Right atrium auricular region (tissue), 2 donors: ENCODE measurements around the gene NKX6-2. TPM values are rescaled to one million over a fixed set of nuclear protein-coding genes. Genes with fewer than 3 reads are reported as not detected.

Source experiments
- DNase-seq: peaks from one replicate; pipeline ENCODE4 v3.0.0-alpha.2; 2019; ENCODE audit warnings: low spot score
- H3K27ac ChIP-seq, 2 donors: fragments of 200-600 bp; sonication (generic); 1 replicate in 1 of 2; 2 replicates in 1 of 2; pipeline ENCODE4 v1.5.1; 2016 to 2019
- H3K27me3 ChIP-seq, 2 donors: fragments of 200-600 bp; sonication (generic); one replicate each; pipeline versions ENCODE4 v1.5.1 to v1.6.0; 2017 to 2019
- H3K36me3 ChIP-seq: fragments of 200-600 bp; sonication (generic); one replicate; pipeline ENCODE4 v1.5.1; 2016
- H3K4me1 ChIP-seq, 2 donors: fragments of 200-600 bp; sonication (generic); one replicate each; pipeline versions ENCODE4 v1.5.1 to v1.6.0; 2017 to 2019
- H3K4me3 ChIP-seq, 2 donors: fragments of 200-600 bp; sonication (generic); 1 replicate in 1 of 2; 2 replicates in 1 of 2; pipeline ENCODE4 v1.5.1; 2017 to 2019; ENCODE audit warnings: mild to moderate bottlenecking in 1 of 2, moderate library complexity in 1 of 2
- H3K9me3 ChIP-seq, 2 donors: fragments of 200-600 bp; sonication (generic); one replicate each; pipeline ENCODE4 v1.5.1; 2019
- CTCF ChIP-seq, 2 donors: fragments of 200-600 bp; sonication (generic); IDR thresholded peaks; one replicate each; pipeline ENCODE4 v1.5.1; 2019; ENCODE audit warnings: antibody characterized with exemption in 2 of 2
- total RNA-seq, 2 donors: library from RNA; depleted of rRNA; stranded (reverse); fragments of >200 nt; gene quantifications; one replicate each; pipeline ENCODE4 v1.1.0, GENCODE V29; 2016

Gene NKX6-2
- total RNA-seq, 2 donors from 2014 or later, result not detected

GRCh38 chr10:132806110-132806509, 20.2 kb upstream of the NKX6-2 start:
- Histone ChIP-seq H3K36me3 (no peaks in the 10 kb centered on the region), H3K4me1 (no peaks in the 10 kb centered on the region), H3K4me3 (no peak overlapping the region), H3K27ac (no peak overlapping the region), H3K27me3 (no peaks in the 10 kb centered on the region), H3K9me3 (peaks cover 0 to 5% of the 10 kb centered on the region in 2 donors)
- TF ChIP-seq CTCF (IDR thresholded peaks at IDR 0.05), result no peak
- DNase-seq, result no peak

GRCh38 chr10:132805599-132805998, 19.7 kb upstream of the NKX6-2 start:
- H3K36me3 ChIP-seq, result no peaks in the 10 kb centered on the region
- H3K4me3 ChIP-seq, result no peak overlapping the region
- no peak overlapping the region for H3K27ac ChIP-seq
- no peak for DNase-seq
- H3K4me1 ChIP-seq, result no peaks in the 10 kb centered on the region
- peaks cover 0 to 5% of the 10 kb centered on the region in 2 donors for H3K9me3 ChIP-seq
- no peaks in the 10 kb centered on the region for H3K27me3 ChIP-seq
- TF ChIP-seq CTCF (IDR thresholded peaks at IDR 0.05), result no peak

- no peak for TF ChIP-seq CTCF (IDR thresholded peaks at IDR 0.05)
Observed at GRCh38 chr10:132804785-132805426, 19.0 kb upstream of the NKX6-2 start.

GRCh38 chr10:132804287-132804686, 18.3 kb upstream of the NKX6-2 start:
- DNase-seq, result no peak
- H3K9me3 ChIP-seq, result peaks cover 0 to 5% of the 10 kb centered on the region in 2 donors
- no peaks in the 10 kb centered on the region for H3K4me1 ChIP-seq
- H3K27me3 ChIP-seq, result no peaks in the 10 kb centered on the region
- no peak overlapping the region for H3K4me3 ChIP-seq
- no peak overlapping the region for H3K27ac ChIP-seq
- no peaks in the 10 kb centered on the region for H3K36me3 ChIP-seq
- TF ChIP-seq CTCF (IDR thresholded peaks at IDR 0.05), result no peak

More at GRCh38 chr10:132804785-132805426, 19.0 kb upstream of the NKX6-2 start:
- Histone ChIP-seq H3K36me3 (no peaks in the 10 kb centered on the region), H3K4me1 (no peaks in the 10 kb centered on the region), H3K27ac (no peak overlapping the region), H3K27me3 (no peaks in the 10 kb centered on the region), H3K4me3 (no peak overlapping the region), H3K9me3 (peaks cover 0 to 5% of the 10 kb centered on the region in 2 donors)
- DNase-seq, result no peak

- H3K9me3 ChIP-seq, result peaks cover 0 to 5% of the 10 kb centered on the region in 2 donors
- H3K27ac ChIP-seq, result no peak overlapping the region
- no peak for DNase-seq
- no peaks in the 10 kb centered on the region for H3K27me3 ChIP-seq
- TF ChIP-seq CTCF (IDR thresholded peaks at IDR 0.05), result no peak
- H3K4me3 ChIP-seq, result no peak overlapping the region
- H3K36me3 ChIP-seq, result no peaks in the 10 kb centered on the region
- H3K4me1 ChIP-seq, result no peaks in the 10 kb centered on the region
Observed at GRCh38 chr10:132803416-132804210, 17.7 kb upstream of the NKX6-2 start.
